K562 treated with DMSO at 1 percent for 12 hours (cell line): Measurements from ENCODE around the gene NDUFA7. TPM values are rescaled to one million over a fixed set of nuclear protein-coding genes. Genes with fewer than 3 reads are reported as not detected.

Experiments used
- total RNA-seq: library from RNA; unstranded; fragments of 300-600 nt; gene quantifications from 2 replicates; pipeline ENCODE4 v1.2.3, GENCODE V29; 2022; ENCODE audit not compliant: insufficient read depth

The NDUFA7 gene
- 117 and 167 TPM in 2 replicates for total RNA-seq

GRCh38 chr19:8321067-8321985, at the start of gene NDUFA7, which contains the start of gene RPS28:
Gene NDUFA7 (minus strand): TSS chr19:8321375. CDS start chr19:8321358, 17 bp downstream.
Gene RPS28 (plus strand): TSS chr19:8321496. CDS start chr19:8321531, 35 bp downstream.

GRCh38 chr19:8363803-8364771, 42.9 kb upstream of the NDUFA7 start, which contains the start of gene ANGPTL4:
Gene ANGPTL4 (plus strand): TSS chr19:8364155. CDS start chr19:8364322, 167 bp downstream.

GRCh38 chr19:8342684-8343482, 21.7 kb upstream of the NDUFA7 start, which contains the start of gene KANK3:
Gene KANK3 (minus strand): TSS chr19:8343262. CDS start chr19:8337828, 5,434 bp downstream.

GRCh38 chr19:8307965-8308866, 13.0 kb downstream of the NDUFA7 start, which contains the start of gene CD320:
Gene CD320 (minus strand): TSS chr19:8308358. CDS start chr19:8308290, 68 bp downstream.

Other genes with a start within 250 kb of the NDUFA7 start
- gene FBN3, start 171.8 kb downstream of the NDUFA7 start, total RNA-seq: 0.07 and 0.10 TPM in 2 replicates
- gene CERS4, start 112.0 kb downstream of the NDUFA7 start, total RNA-seq: 23.8 and 24.1 TPM in 2 replicates
- gene CD320, start 13.0 kb downstream of the NDUFA7 start, total RNA-seq: 48.7 and 76.1 TPM in 2 replicates
- 2,554 and 4,269 TPM in 2 replicates for gene RPS28, start 121 bp upstream of the NDUFA7 start, total RNA-seq
- gene KANK3, start 21.9 kb upstream of the NDUFA7 start, total RNA-seq: 0.51 and 1.0 TPM in 2 replicates
- gene ANGPTL4, start 42.8 kb upstream of the NDUFA7 start, total RNA-seq: 0.83 and 1.7 TPM in 2 replicates
- gene RAB11B, start 69.0 kb upstream of the NDUFA7 start, total RNA-seq: 93.5 and 121 TPM in 2 replicates
- 19.6 and 36.1 TPM in 2 replicates for gene MARCHF2, start 91.9 kb upstream of the NDUFA7 start, total RNA-seq
- 270 and 328 TPM in 2 replicates for gene HNRNPM, start 123.6 kb upstream of the NDUFA7 start, total RNA-seq
- gene PRAM1, start 181.3 kb upstream of the NDUFA7 start, total RNA-seq: 0.46 and 0.50 TPM in 2 replicates
- 15.6 and 16.0 TPM in 2 replicates for gene ZNF414, start 192.8 kb upstream of the NDUFA7 start, total RNA-seq